Endodermal cell (in vitro differentiated cells): Measurements from ENCODE around the gene MCTP1. TPM values are rescaled to one million over a fixed set of nuclear protein-coding genes. Genes with fewer than 3 reads are reported as not detected.

Experiments
- DNase-seq: peaks from one replicate; pipeline ENCODE4 v3.0.0-alpha.2; 2017
- H3K27ac ChIP-seq: 2 replicates; pipeline ENCODE4 v1.5.1; 2013; ENCODE audit warnings: mild to moderate bottlenecking, low read depth, low read length, moderate library complexity
- H3K27me3 ChIP-seq: 2 replicates; pipeline ENCODE4 v1.6.1; 2013; ENCODE audit warnings: mild to moderate bottlenecking, low read length, moderate library complexity; ENCODE audit not compliant: insufficient read depth, control insufficient read depth, poor library complexity, severe bottlenecking
- H3K36me3 ChIP-seq: 2 replicates; pipeline ENCODE4 v1.7.0; 2013; ENCODE audit warnings: mild to moderate bottlenecking, low read length, moderate library complexity; ENCODE audit not compliant: control insufficient read depth, insufficient read depth
- H3K4me1 ChIP-seq: one replicate; pipeline ENCODE4 v1.7.0; 2013; ENCODE audit warnings: low read length; ENCODE audit not compliant: control insufficient read depth, insufficient read depth
- H3K4me3 ChIP-seq: 2 replicates; pipeline ENCODE4 v1.5.1; 2013; ENCODE audit warnings: mild to moderate bottlenecking, low read length, moderate library complexity
- H3K9ac ChIP-seq: 2 replicates; pipeline ENCODE4 v1.6.1; 2013; ENCODE audit warnings: mild to moderate bottlenecking, low read length, moderate library complexity; ENCODE audit not compliant: poor library complexity, severe bottlenecking; ENCODE audit errors: extremely low read depth
- H3K9me3 ChIP-seq: 2 replicates; pipeline ENCODE4 v1.6.1; 2013; ENCODE audit warnings: mild to moderate bottlenecking, low read length, moderate library complexity; ENCODE audit not compliant: control insufficient read depth
- H3K27ac Mint-ChIP-seq: 2 replicates; pipeline ENCODE4 v1.8.0; 2020; ENCODE audit warnings: mixed read lengths
- H3K27me3 Mint-ChIP-seq: 2 replicates; pipeline ENCODE4 v1.8.0; 2021; ENCODE audit warnings: mild to moderate bottlenecking, mixed read lengths; ENCODE audit not compliant: insufficient read depth
- H3K36me3 Mint-ChIP-seq: 2 replicates; pipeline ENCODE4 v1.8.0; 2020; ENCODE audit warnings: low read depth, mixed read lengths
- H3K4me1 Mint-ChIP-seq: 2 replicates; pipeline ENCODE4 v1.8.0; 2020; ENCODE audit warnings: mixed read lengths
- H3K4me3 Mint-ChIP-seq: 2 replicates; pipeline ENCODE4 v1.8.0; 2020; ENCODE audit warnings: mild to moderate bottlenecking, moderate library complexity, mixed read lengths
- H3K9me3 Mint-ChIP-seq: 2 replicates; pipeline ENCODE4 v1.8.0; 2020; ENCODE audit warnings: mild to moderate bottlenecking, mixed read lengths
- CTCF ChIP-seq: fragments of 200-600 bp; sonication (generic); conservative IDR thresholded peaks from 2 replicates; pipeline ENCODE4 v1.5.0; 2021; ENCODE audit warnings: antibody characterized with exemption, mild to moderate bottlenecking
- WGBS, 2 experiments: methylation state at CpG; one replicate each; pipeline versions ENCODE4 v1.1.5 to v1.1.7; 2013; ENCODE audit warnings: missing lambda C conversion rate in 2 of 2, mixed read lengths in 1 of 2; ENCODE audit not compliant: insufficient coverage in 1 of 2, insufficient read length in 1 of 2; 5-methylcytosine and 5-hydroxymethylcytosine counted together
- total RNA-seq, 2 donors: library from RNA; stranded (reverse); fragmentation: NEBNext Ultra II Directional in 1 of 2; extraction: Animal tissue kit (Norgen Biotek cat#: 25700) in 1 of 2; gene quantifications; 2 replicates in 1 of 2; 3 replicates in 1 of 2; pipeline ENCODE4 v1.2.1, GENCODE V29; 2021

Gene MCTP1
- total RNA-seq, 2 donors from 2014 or later, result 0.71 to 3.7 TPM

DNA sequence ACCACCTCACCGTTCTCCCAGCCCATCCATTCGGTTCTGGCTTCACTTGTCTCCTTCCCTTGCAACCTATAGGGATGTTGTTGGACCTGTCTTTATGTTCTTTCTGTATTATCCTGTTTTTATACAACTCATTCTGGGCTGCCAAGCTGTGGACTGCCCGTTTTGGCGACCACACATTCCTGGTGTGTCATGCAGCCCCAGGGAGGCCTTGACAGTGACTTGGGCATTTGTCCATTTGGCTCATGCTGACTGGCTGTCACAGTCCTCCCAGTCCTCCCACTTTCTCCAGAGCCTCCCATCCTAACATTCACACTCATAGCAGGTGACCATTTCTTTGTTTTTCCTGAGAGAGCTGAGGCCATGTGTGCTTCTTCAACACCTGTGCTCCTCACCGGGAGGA, 530.1 kb downstream of the MCTP1 start:
- Histone ChIP-seq H3K27ac (no peak overlapping the region), H3K9me3 (no peaks in the 10 kb centered on the region), H3K9ac (no peak overlapping the region), H3K27me3 (no peaks in the 10 kb centered on the region), H3K4me1 (no peaks in the 10 kb centered on the region), H3K36me3 (no peaks in the 10 kb centered on the region), H3K4me3 (no peak overlapping the region)
- DNase-seq, result no peak
- no peaks in the 10 kb centered on the region for H3K9me3 Mint-ChIP-seq
- WGBS, 2 experiments, result 87 to 100% methylated on average over 3 to 5 of the region's 5 CpGs
- TF ChIP-seq CTCF, result no peak
- H3K4me1 Mint-ChIP-seq, result peaks cover 3% of the 10 kb centered on the region
- no peak overlapping the region for H3K27ac Mint-ChIP-seq
- H3K4me3 Mint-ChIP-seq, result no peak overlapping the region
- no peaks in the 10 kb centered on the region for H3K36me3 Mint-ChIP-seq
- no peaks in the 10 kb centered on the region for H3K27me3 Mint-ChIP-seq

DNA sequence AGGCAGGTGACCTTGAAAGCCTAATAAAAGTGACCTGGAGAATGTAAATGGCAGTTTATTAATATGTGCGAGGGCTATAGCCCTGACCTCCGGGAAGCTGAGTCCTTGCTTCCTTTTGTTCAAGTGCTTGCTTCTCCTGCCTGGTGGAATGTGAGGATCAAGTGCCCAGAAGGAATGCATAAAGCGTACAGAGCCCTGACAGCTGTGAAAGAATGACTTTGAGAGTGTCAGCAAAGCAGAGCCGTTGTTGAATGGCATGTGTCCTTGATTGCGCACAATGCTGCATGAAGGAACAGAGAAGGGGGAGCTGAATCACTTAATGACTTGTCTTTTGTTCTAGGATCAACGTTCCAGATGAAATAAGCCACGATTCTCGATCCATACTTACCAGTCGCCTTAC, 533.4 kb downstream of the MCTP1 start:
- Mint-ChIP-seq H3K4me1 (peaks cover 3% of the 10 kb centered on the region), H3K27me3 (no peaks in the 10 kb centered on the region), H3K36me3 (no peaks in the 10 kb centered on the region), H3K9me3 (no peaks in the 10 kb centered on the region), H3K4me3 (no peak overlapping the region), H3K27ac (no peak overlapping the region)
- Histone ChIP-seq H3K27me3 (no peaks in the 10 kb centered on the region), H3K4me1 (no peaks in the 10 kb centered on the region), H3K4me3 (no peak overlapping the region), H3K27ac (no peak overlapping the region), H3K9me3 (no peaks in the 10 kb centered on the region), H3K36me3 (no peaks in the 10 kb centered on the region), H3K9ac (no peak overlapping the region)
- 75 to 96% methylated on average over 3 to 9 of the region's 9 CpGs for WGBS, 2 experiments
- no peak for TF ChIP-seq CTCF
- DNase-seq, result no peak

- no peak for TF ChIP-seq CTCF
- peaks cover 3% of the 10 kb centered on the region for H3K4me1 Mint-ChIP-seq
Observed at GRCh38 chr5:94750681-94751080, 534.2 kb downstream of the MCTP1 start.

More at GRCh38 chr5:94750681-94751080, 534.2 kb downstream of the MCTP1 start:
- H3K9me3 ChIP-seq, result no peaks in the 10 kb centered on the region
- no peak overlapping the region for H3K9ac ChIP-seq
- Mint-ChIP-seq H3K9me3 (no peaks in the 10 kb centered on the region), H3K27ac (no peak overlapping the region), H3K4me3 (no peak overlapping the region), H3K27me3 (no peaks in the 10 kb centered on the region), H3K36me3 (no peaks in the 10 kb centered on the region)
- H3K4me3 ChIP-seq, result no peak overlapping the region
- H3K27me3 ChIP-seq, result no peaks in the 10 kb centered on the region
- H3K27ac ChIP-seq, result no peak overlapping the region
- H3K4me1 ChIP-seq, result no peaks in the 10 kb centered on the region
- H3K36me3 ChIP-seq, result no peaks in the 10 kb centered on the region
- DNase-seq, result no peak
- WGBS, 2 experiments, result 95 to 100% methylated on average over 2 to 4 of the region's 4 CpGs
